NT2/D1 (cell line): Measurements from ENCODE around the gene CYP46A1.

Source experiments
- DNase-seq: peaks from one replicate; pipeline ENCODE4 v3.0.0-alpha.2; 2011; ENCODE audit warnings: low read depth, low spot score
- H3K27me3 ChIP-seq: 2 replicates; pipeline ENCODE4 v1.6.0; 2011; ENCODE audit warnings: mild to moderate bottlenecking; ENCODE audit not compliant: insufficient read length, insufficient read depth
- H3K36me3 ChIP-seq: 2 replicates; pipeline ENCODE4 v1.6.1; 2011; ENCODE audit warnings: mild to moderate bottlenecking, low read length, mixed read lengths; ENCODE audit not compliant: insufficient read depth, insufficient read length
- H3K4me1 ChIP-seq: 2 replicates; pipeline ENCODE4 v1.5.1; 2011; ENCODE audit not compliant: insufficient read depth, insufficient read length
- H3K4me3 ChIP-seq: 2 replicates; pipeline ENCODE4 v1.5.1; 2011; ENCODE audit warnings: low read depth; ENCODE audit not compliant: insufficient read length
- H3K9ac ChIP-seq: 2 replicates; pipeline ENCODE4 v1.6.0; 2011; ENCODE audit warnings: low read depth; ENCODE audit not compliant: insufficient read length
- H3K9me3 ChIP-seq: 2 replicates; pipeline ENCODE4 v1.5.1; 2011; ENCODE audit warnings: mild to moderate bottlenecking, low read length; ENCODE audit not compliant: insufficient read depth
- SUZ12 ChIP-seq: IDR thresholded peaks from 2 replicates; pipeline ENCODE4 v1.6.1; 2011; ENCODE audit not compliant: insufficient read length, insufficient read depth; ENCODE audit errors: extremely low read depth
- YY1 ChIP-seq: IDR thresholded peaks from 2 replicates; pipeline ENCODE4 v1.6.1; 2011; ENCODE audit not compliant: insufficient read length, insufficient read depth
- ZNF274 ChIP-seq: IDR thresholded peaks from 2 replicates; pipeline ENCODE4 v1.6.1; 2011; ENCODE audit warnings: mild to moderate bottlenecking, low read depth, low read length

Gene CYP46A1

GRCh38 chr14:99700379-99700778 is 16.3 kb downstream of the CYP46A1 start:
- no peak for TF ChIP-seq ZNF274
- no peak for TF ChIP-seq YY1
- TF ChIP-seq SUZ12 = no peak
- H3K4me1 ChIP-seq = no peaks in the 10 kb centered on the region
- H3K27me3 ChIP-seq = no peaks in the 10 kb centered on the region
- H3K9me3 ChIP-seq = peaks cover 24% of the 10 kb centered on the region; the same call in 1 of the 2 replicates
- no peak overlapping the region for H3K9ac ChIP-seq
- no peak for DNase-seq
- no peaks in the 10 kb centered on the region for H3K36me3 ChIP-seq
- no peak overlapping the region for H3K4me3 ChIP-seq

- no peak for TF ChIP-seq YY1
- no peak for TF ChIP-seq SUZ12
- no peak for TF ChIP-seq ZNF274
- Histone ChIP-seq H3K36me3 (no peaks in the 10 kb centered on the region), H3K9me3 (peaks cover 24% of the 10 kb centered on the region; the same call in 1 of the 2 replicates), H3K4me3 (no peak overlapping the region), H3K4me1 (no peaks in the 10 kb centered on the region), H3K27me3 (no peaks in the 10 kb centered on the region), H3K9ac (no peak overlapping the region)
- DNase-seq = no peak
Measured at GRCh38 chr14:99701260-99701659, 17.2 kb downstream of the CYP46A1 start.

- Histone ChIP-seq H3K27me3 (no peaks in the 10 kb centered on the region), H3K9ac (no peak overlapping the region), H3K9me3 (peaks cover 24% of the 10 kb centered on the region; the same call in 1 of the 2 replicates), H3K4me3 (no peak overlapping the region), H3K4me1 (no peaks in the 10 kb centered on the region), H3K36me3 (no peaks in the 10 kb centered on the region)
- no peak for TF ChIP-seq YY1
- no peak for TF ChIP-seq ZNF274
- TF ChIP-seq SUZ12 = no peak
- no peak for DNase-seq
Measured at GRCh38 chr14:99702115-99702514, 18.0 kb downstream of the CYP46A1 start.

GRCh38 chr14:99703381-99703780 is 19.3 kb downstream of the CYP46A1 start:
- H3K4me1 ChIP-seq = no peaks in the 10 kb centered on the region
- peaks cover 24% of the 10 kb centered on the region; the same call in 1 of the 2 replicates for H3K9me3 ChIP-seq
- no peak for DNase-seq
- no peak overlapping the region for H3K9ac ChIP-seq
- no peak for TF ChIP-seq YY1
- no peak for TF ChIP-seq ZNF274
- TF ChIP-seq SUZ12 = no peak
- no peaks in the 10 kb centered on the region for H3K27me3 ChIP-seq
- H3K4me3 ChIP-seq = no peak overlapping the region
- H3K36me3 ChIP-seq = no peaks in the 10 kb centered on the region

- Histone ChIP-seq H3K36me3 (no peaks in the 10 kb centered on the region), H3K4me1 (no peaks in the 10 kb centered on the region), H3K4me3 (no peak overlapping the region), H3K9me3 (peaks cover 24% of the 10 kb centered on the region; the same call in 1 of the 2 replicates), H3K9ac (no peak overlapping the region), H3K27me3 (no peaks in the 10 kb centered on the region)
- no peak for TF ChIP-seq YY1
- TF ChIP-seq ZNF274 = no peak
- no peak for TF ChIP-seq SUZ12
- no peak for DNase-seq
Measured at GRCh38 chr14:99704037-99704436, 19.9 kb downstream of the CYP46A1 start.

GRCh38 chr14:99706107-99706900 is 22.2 kb downstream of the CYP46A1 start:
- no peak overlapping the region for H3K9ac ChIP-seq
- peaks cover 24% of the 10 kb centered on the region; the same call in 1 of the 2 replicates for H3K9me3 ChIP-seq
- H3K4me1 ChIP-seq = no peaks in the 10 kb centered on the region
- H3K27me3 ChIP-seq = no peaks in the 10 kb centered on the region
- H3K36me3 ChIP-seq = no peaks in the 10 kb centered on the region
- no peak for TF ChIP-seq SUZ12
- no peak for TF ChIP-seq ZNF274
- no peak for TF ChIP-seq YY1
- no peak for DNase-seq
- no peak overlapping the region for H3K4me3 ChIP-seq

GRCh38 chr14:99707420-99707819 is 23.3 kb downstream of the CYP46A1 start:
- Histone ChIP-seq H3K4me1 (no peaks in the 10 kb centered on the region), H3K9ac (no peak overlapping the region), H3K4me3 (no peak overlapping the region), H3K27me3 (no peaks in the 10 kb centered on the region), H3K9me3 (peaks cover 24% of the 10 kb centered on the region; the same call in 1 of the 2 replicates), H3K36me3 (no peaks in the 10 kb centered on the region)
- no peak for TF ChIP-seq YY1
- TF ChIP-seq SUZ12 = no peak
- no peak for TF ChIP-seq ZNF274
- DNase-seq = no peak

- Histone ChIP-seq H3K4me1 (no peaks in the 10 kb centered on the region), H3K36me3 (no peaks in the 10 kb centered on the region), H3K9me3 (peaks cover 21% of the 10 kb centered on the region; the same call in 1 of the 2 replicates), H3K4me3 (no peak overlapping the region), H3K27me3 (no peaks in the 10 kb centered on the region), H3K9ac (no peak overlapping the region)
- DNase-seq = no peak
- TF ChIP-seq YY1 (no peak), SUZ12 (no peak), ZNF274 (no peak)
Measured at GRCh38 chr14:99707921-99708320, 23.8 kb downstream of the CYP46A1 start.
